Measurements from ENCODE around the gene TSTD2. TPM values are rescaled to one million over a fixed set of nuclear protein-coding genes. Genes with fewer than 3 reads are reported as not detected.

TSTD2 gene
- polyA plus RNA-seq, 1 donor from 2014 or later = 50.0 TPM

- Histone ChIP-seq H3K27ac (ENCODE audit: low read length) (no peak overlapping the region), H3K4me2 (ENCODE audit: low read length) (no peak overlapping the region), H3F3A (ENCODE audit: insufficient read depth, low read length, poor library complexity, severe bottlenecking) (no peaks in the 10 kb centered on the region), H3K9ac (ENCODE audit: low read length) (no peak overlapping the region), H2AFZ (ENCODE audit: low read depth, low read length) (no peak overlapping the region), H3K36me3 (ENCODE audit: insufficient read depth, low read length) (no peaks in the 10 kb centered on the region), H3K27me3 (ENCODE audit: insufficient read depth, low read depth, low read length) (no peaks in the 10 kb centered on the region), H3K79me2 (replicated peaks; ENCODE audit: insufficient read depth, low read length) (no peaks in the 10 kb centered on the region), H4K20me1 (ENCODE audit: insufficient read depth) (no peaks in the 10 kb centered on the region), H3K4me3 (ENCODE audit: low read length) (no peak overlapping the region), H3K9me2 (ENCODE audit: insufficient read depth, low read length) (no peaks in the 10 kb centered on the region), H3K9me3 (ENCODE audit: low read length) (no peaks in the 10 kb centered on the region)
- TF ChIP-seq RAD21 (conservative IDR thresholded peaks at IDR 0.05) = no peak
- no peak for TF ChIP-seq POLR2AphosphoS5 (IDR thresholded peaks at IDR 0.05)
- no peak for TF ChIP-seq MXI1 (conservative IDR thresholded peaks at IDR 0.05; ENCODE audit: poor library complexity, severe bottlenecking)
- TF ChIP-seq EP300 (conservative IDR thresholded peaks at IDR 0.05; ENCODE audit: poor library complexity, severe bottlenecking) = no peak
- TF ChIP-seq, protein P1, sequence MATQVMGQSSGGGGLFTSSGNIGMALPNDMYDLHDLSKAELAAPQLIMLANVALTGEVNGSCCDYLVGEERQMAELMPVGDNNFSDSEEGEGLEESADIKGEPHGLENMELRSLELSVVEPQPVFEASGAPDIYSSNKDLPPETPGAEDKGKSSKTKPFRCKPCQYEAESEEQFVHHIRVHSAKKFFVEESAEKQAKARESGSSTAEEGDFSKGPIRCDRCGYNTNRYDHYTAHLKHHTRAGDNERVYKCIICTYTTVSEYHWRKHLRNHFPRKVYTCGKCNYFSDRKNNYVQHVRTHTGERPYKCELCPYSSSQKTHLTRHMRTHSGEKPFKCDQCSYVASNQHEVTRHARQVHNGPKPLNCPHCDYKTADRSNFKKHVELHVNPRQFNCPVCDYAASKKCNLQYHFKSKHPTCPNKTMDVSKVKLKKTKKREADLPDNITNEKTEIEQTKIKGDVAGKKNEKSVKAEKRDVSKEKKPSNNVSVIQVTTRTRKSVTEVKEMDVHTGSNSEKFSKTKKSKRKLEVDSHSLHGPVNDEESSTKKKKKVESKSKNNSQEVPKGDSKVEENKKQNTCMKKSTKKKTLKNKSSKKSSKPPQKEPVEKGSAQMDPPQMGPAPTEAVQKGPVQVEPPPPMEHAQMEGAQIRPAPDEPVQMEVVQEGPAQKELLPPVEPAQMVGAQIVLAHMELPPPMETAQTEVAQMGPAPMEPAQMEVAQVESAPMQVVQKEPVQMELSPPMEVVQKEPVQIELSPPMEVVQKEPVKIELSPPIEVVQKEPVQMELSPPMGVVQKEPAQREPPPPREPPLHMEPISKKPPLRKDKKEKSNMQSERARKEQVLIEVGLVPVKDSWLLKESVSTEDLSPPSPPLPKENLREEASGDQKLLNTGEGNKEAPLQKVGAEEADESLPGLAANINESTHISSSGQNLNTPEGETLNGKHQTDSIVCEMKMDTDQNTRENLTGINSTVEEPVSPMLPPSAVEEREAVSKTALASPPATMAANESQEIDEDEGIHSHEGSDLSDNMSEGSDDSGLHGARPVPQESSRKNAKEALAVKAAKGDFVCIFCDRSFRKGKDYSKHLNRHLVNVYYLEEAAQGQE (IDR thresholded peaks at IDR 0.05; ENCODE audit: borderline replicate concordance) = no peak
- no peak for TF ChIP-seq SMC3 (conservative IDR thresholded peaks at IDR 0.05; ENCODE audit: poor library complexity)
- no peak for TF ChIP-seq EZH2 (IDR thresholded peaks at IDR 0.05; ENCODE audit: borderline replicate concordance, insufficient read depth, low read length, poor library complexity, severe bottlenecking)
- no peak for TF ChIP-seq CTCF (IDR thresholded peaks at IDR 0.05; ENCODE audit: poor library complexity, severe bottlenecking)
- no peak for TF ChIP-seq TAF1 (IDR thresholded peaks at IDR 0.05; ENCODE audit: low read depth)
These were observed 71.7 kb downstream of the TSTD2 start for GRCh38 chr9:97561501-97561900.

DNA sequence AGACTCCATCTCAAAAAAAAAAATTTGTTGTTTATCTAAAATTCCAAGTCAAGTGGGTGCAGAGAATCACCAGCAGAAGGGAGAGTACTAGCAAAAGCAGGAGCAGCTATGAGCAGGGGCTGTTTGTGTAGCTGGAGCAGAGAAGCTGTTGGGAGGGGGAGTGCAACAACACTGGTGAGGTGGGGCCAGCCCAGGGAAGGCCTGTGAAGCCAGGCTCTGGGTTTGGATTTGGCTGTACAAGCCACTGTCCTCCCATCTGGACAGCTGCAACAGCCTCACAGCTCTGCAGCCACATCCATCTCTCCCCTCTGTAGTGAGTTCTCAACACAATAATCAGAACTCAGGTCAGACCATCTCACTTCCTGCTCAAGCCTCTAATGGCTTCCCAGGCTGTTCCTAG is 72.3 kb downstream of the TSTD2 start:
- H3K27ac ChIP-seq (ENCODE audit: low read length) = no peak overlapping the region
- no peaks in the 10 kb centered on the region for H3K9me2 ChIP-seq (ENCODE audit: insufficient read depth, low read length)
- TF ChIP-seq RAD21 (conservative IDR thresholded peaks at IDR 0.05) = no peak
- TF ChIP-seq, protein P1 (IDR thresholded peaks at IDR 0.05; ENCODE audit: borderline replicate concordance) = no peak
- no peak for TF ChIP-seq POLR2AphosphoS5 (IDR thresholded peaks at IDR 0.05)
- TF ChIP-seq EP300 (conservative IDR thresholded peaks at IDR 0.05; ENCODE audit: poor library complexity, severe bottlenecking) = no peak
- no peak for TF ChIP-seq TAF1 (IDR thresholded peaks at IDR 0.05; ENCODE audit: low read depth)
- no peak for TF ChIP-seq SMC3 (conservative IDR thresholded peaks at IDR 0.05; ENCODE audit: poor library complexity)
- no peak for TF ChIP-seq CTCF (IDR thresholded peaks at IDR 0.05; ENCODE audit: poor library complexity, severe bottlenecking)
- TF ChIP-seq EZH2 (IDR thresholded peaks at IDR 0.05; ENCODE audit: borderline replicate concordance, insufficient read depth, low read length, poor library complexity, severe bottlenecking) = no peak
- TF ChIP-seq MXI1 (conservative IDR thresholded peaks at IDR 0.05; ENCODE audit: poor library complexity, severe bottlenecking) = no peak
- H3K36me3 ChIP-seq (ENCODE audit: insufficient read depth, low read length) = no peaks in the 10 kb centered on the region
- H3F3A ChIP-seq (ENCODE audit: insufficient read depth, low read length, poor library complexity, severe bottlenecking) = no peaks in the 10 kb centered on the region
- no peak overlapping the region for H3K9ac ChIP-seq (ENCODE audit: low read length)
- H4K20me1 ChIP-seq (ENCODE audit: insufficient read depth) = no peaks in the 10 kb centered on the region
- no peaks in the 10 kb centered on the region for H3K9me3 ChIP-seq (ENCODE audit: low read length)
- no peak overlapping the region for H3K4me2 ChIP-seq (ENCODE audit: low read length)
- no peaks in the 10 kb centered on the region for H3K27me3 ChIP-seq (ENCODE audit: insufficient read depth, low read depth, low read length)
- no peak overlapping the region for H3K4me3 ChIP-seq (ENCODE audit: low read length)
- no peaks in the 10 kb centered on the region for H3K79me2 ChIP-seq (replicated peaks; ENCODE audit: insufficient read depth, low read length)
- no peak overlapping the region for H2AFZ ChIP-seq (ENCODE audit: low read depth, low read length)

Measured in neural cell (in vitro differentiated cells).